Testis (tissue), 2 donors: ENCODE data around the gene DDX39B.

Source experiments
- POLR2A ChIP-seq: fragments of 450-650 bp; IDR thresholded peaks from one replicate; pipeline ENCODE4 v1.6.1; 2017; ENCODE audit warnings: antibody characterized with exemption, mild to moderate bottlenecking, moderate library complexity
- TF ChIP-seq, protein P1 (sequence below), 3 experiments: fragments of 450-650 bp in 2 of 3; fragments of 200-600 bp in 1 of 3; sonication (generic) in 1 of 3; IDR thresholded peaks; one replicate each; pipeline ENCODE4 v1.5.1; 2016 to 2019; ENCODE audit warnings: antibody characterized with exemption in 3 of 3, mild to moderate bottlenecking in 2 of 3, moderate library complexity in 1 of 3

- TF ChIP-seq, protein P1, sequence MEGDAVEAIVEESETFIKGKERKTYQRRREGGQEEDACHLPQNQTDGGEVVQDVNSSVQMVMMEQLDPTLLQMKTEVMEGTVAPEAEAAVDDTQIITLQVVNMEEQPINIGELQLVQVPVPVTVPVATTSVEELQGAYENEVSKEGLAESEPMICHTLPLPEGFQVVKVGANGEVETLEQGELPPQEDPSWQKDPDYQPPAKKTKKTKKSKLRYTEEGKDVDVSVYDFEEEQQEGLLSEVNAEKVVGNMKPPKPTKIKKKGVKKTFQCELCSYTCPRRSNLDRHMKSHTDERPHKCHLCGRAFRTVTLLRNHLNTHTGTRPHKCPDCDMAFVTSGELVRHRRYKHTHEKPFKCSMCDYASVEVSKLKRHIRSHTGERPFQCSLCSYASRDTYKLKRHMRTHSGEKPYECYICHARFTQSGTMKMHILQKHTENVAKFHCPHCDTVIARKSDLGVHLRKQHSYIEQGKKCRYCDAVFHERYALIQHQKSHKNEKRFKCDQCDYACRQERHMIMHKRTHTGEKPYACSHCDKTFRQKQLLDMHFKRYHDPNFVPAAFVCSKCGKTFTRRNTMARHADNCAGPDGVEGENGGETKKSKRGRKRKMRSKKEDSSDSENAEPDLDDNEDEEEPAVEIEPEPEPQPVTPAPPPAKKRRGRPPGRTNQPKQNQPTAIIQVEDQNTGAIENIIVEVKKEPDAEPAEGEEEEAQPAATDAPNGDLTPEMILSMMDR (IDR thresholded peaks at IDR 0.05): no peak
- no peak for TF ChIP-seq POLR2A
Observed at GRCh38 chr6:31529329-31530150, 12.3 kb downstream of the DDX39B start.
